GM18511 (cell line): ENCODE results near the gene MAFF.

Source experiments
- ATAC-seq: cut with Tn5 transposase; IDR thresholded peaks from one replicate; pipeline ENCODE4 v1.9.1; 2021; ENCODE audit warnings: mild to moderate bottlenecking, moderate library complexity; ENCODE audit not compliant: unreplicated experiment

Gene MAFF

DNA sequence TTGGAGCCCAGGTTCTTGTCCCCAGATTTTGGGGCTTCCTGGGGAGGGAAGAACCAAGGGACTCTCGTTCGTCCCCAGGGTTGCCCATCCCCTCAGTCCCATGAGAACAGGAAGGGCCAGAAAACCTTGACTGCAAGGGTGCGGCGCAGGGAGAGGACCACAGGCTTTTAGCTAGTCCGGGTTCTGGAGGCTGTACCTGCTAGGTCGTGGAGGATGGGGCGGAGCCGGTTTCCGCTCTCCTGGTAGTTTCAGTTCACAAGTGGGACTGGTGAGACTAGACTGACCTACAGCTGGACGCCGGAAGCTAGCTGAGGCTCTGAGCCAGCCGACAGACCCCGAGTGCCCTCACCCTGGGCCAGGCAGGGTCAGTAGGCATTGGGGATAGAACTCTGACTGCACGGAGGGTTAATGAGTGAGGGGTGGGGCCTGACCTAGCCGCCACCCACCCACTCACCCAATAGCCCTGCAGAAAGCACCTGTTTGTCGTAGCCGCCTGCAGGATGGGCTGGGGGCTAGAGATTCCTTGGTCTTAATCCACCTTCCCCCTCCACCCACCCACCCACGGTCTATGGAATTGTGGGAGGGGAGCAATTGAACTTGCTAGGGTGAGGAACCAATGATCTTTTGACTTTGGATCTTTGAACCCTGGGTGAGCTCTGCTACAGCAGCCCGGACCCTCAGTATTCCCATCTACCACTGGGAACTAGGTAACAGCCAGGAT lies 1.5 kb downstream of the MAFF start:
- ATAC-seq, result no peak

GRCh38 chr22:38203855-38204514 lies 2.2 kb downstream of the MAFF start:
- no peak for ATAC-seq

DNA sequence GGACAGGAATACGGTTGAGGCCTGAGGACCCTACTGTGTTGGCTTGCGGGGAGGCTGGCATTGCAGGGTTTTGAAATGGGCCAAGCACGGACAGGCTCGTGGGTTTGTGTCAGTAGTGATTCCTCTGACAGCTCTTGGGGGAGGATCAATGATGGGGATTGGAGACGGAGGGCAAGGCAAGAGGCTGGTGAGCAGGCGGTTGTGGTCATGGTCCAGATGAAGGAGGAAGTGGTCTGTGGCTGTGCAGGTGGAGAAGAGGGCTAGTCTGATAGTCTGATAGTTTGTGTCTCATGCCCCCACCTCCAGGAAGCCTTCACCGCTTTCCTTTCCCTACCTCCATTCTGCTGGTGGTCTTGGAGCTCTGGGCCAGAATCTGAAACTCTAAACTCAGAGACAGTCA lies 3.0 kb downstream of the MAFF start:
- no peak for ATAC-seq

GRCh38 chr22:38205261-38206128 lies 3.7 kb downstream of the MAFF start:
- no peak for ATAC-seq

GRCh38 chr22:38207898-38208432 lies 6.2 kb downstream of the MAFF start:
- ATAC-seq, result no peak

GRCh38 chr22:38208551-38208968 lies 6.8 kb downstream of the MAFF start:
- ATAC-seq, result no peak

DNA sequence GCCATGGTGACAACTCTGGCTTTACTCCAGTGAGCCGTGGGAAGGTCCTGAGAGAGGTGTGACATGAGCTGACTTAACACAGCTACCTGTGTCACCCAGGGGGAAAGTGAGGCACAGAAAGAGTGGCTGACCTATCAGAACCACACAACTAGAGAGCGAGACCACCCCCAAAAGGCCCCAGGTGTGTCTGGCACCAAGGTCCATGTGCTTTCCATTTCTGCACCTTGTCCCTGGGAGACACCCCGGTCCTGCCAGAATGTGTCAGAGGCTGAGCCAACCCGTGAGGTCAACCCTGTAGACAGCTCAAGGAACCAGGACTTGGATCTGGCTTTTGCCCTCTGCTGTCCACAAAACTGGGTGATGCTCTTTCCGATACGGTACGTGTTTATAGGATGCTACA lies 9.8 kb downstream of the MAFF start:
- ATAC-seq, result no peak

DNA sequence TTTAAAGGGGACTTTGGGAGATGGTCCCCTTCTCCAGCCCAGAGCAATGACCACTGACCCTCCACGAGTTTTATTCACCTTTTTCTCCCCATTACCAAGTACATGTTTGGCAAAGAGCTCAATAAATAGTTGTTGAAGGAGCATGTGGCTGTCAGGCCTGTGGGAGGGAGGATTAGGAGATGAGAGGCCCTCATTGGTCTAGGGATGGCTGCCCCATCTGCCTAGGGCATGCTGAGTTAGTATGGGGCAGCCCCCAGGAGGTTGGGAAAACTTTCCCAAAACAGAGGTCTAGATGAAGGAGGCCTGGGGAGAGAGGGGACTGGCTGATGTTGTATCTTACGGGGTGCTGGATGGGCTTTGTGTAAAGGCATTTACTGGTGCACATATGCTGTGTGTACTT lies 10.6 kb downstream of the MAFF start:
- ATAC-seq, result no peak

DNA sequence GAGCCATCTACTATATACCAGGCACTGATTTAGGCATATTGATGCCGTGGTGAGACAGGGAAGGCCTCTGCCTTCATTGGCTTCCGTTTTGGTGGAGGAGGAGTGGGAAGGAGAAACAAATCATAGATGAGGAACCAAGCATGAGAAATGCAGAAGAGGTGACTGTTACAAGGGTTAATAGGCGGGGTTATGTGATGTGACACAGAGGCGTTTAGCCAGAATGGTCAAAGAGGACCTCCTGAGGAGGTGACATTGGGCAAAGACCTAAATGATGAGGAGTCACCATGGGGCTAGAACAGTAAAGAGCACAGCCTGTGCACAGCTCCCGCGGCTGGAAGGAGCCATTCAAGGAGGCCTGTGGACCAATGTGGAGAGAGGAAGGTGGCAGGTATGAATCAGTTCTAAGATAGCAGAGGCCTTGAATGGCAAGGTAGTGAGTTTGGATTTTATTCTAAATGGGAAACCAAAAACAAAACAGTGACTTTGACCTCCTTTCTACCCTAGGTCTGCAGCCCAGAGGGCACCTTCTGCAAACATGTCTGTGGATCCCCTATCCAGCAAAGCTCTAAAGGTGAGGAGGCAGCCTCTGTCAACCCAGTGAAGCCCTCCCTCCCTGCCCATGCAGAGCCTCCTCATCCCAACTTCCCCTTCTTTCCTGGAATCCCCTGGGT lies 11.7 kb downstream of the MAFF start:
- ATAC-seq, result no peak

- no peak for ATAC-seq
Observed at GRCh38 chr22:38213990-38214301, 12.2 kb downstream of the MAFF start.

DNA sequence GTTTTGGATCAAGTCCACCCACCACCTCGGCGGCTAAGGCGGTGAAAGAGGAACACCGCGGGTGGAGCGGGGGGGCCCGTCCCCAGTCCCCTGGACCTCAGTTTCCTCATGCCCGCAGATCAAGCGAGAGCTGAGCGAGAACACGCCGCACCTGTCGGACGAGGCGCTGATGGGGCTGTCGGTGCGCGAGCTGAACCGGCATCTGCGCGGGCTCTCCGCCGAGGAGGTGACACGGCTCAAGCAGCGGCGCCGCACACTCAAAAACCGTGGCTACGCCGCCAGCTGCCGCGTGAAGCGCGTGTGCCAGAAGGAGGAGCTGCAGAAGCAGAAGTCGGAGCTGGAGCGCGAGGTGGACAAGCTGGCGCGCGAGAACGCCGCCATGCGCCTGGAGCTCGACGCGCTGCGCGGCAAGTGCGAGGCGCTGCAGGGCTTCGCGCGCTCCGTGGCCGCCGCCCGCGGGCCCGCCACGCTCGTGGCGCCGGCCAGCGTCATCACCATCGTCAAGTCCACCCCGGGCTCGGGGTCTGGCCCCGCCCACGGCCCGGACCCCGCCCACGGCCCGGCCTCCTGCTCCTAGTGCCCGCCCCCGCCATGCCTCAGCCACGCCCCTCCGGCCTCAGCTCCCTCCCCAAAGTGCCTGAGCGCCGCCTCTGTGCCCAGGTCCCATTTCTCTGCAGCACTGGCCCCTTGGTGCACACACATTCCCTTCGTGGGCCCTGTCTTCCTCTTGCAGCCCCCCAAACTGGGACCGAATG lies 12.7 kb downstream of the MAFF start:
- no peak for ATAC-seq

- no peak for ATAC-seq
Observed at GRCh38 chr22:38215156-38216038, 13.6 kb downstream of the MAFF start.

DNA sequence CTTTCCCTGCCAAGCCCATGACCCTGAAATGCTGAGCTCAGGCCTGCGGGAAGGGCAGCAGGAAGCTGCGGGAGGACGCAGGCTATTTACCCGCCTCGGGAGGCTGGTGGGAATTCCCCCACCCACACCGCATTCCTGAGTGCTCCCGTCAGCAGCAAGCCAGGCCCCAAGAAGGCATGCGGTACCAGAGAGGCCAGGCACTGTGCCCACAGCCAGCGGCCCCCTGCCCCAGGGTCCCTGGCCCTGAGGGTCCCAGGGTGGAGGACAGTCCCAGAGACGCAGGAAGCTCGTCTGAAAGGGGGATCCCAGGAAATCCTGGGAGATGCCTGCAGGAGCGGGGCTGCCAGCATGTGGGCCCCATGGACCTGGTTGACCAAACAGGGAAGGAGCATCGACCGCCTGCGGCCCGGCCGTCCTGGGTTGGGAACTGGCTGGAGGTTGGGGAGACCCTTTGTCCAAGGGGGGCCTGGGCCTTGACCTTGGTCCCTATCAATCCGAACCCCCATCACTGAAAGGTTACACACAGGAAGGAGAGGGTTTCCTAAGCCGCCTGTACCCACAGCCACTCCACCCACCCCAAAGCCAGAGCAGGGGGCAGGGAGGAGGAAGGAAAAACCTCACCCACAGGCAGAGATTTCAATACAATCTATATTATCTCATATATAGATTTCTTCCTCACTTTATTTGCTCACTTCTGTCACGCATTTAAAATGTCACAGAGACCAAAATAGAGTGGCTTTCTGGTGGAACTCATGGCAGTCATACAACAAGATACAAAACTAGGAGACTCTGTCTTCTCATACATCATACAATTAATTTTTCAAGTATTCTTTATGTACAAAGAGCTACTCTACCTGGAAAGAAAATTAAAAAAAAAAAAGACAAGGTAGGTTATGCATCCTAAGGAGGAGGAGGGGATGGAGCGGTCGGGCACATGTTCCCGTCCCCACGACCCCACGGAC lies 17.1 kb downstream of the MAFF start:
- ATAC-seq, result no peak

GRCh38 chr22:38219632-38220031 lies 17.8 kb downstream of the MAFF start:
- ATAC-seq, result no peak

GRCh38 chr22:38220163-38220562 lies 18.4 kb downstream of the MAFF start:
- ATAC-seq, result no peak

DNA sequence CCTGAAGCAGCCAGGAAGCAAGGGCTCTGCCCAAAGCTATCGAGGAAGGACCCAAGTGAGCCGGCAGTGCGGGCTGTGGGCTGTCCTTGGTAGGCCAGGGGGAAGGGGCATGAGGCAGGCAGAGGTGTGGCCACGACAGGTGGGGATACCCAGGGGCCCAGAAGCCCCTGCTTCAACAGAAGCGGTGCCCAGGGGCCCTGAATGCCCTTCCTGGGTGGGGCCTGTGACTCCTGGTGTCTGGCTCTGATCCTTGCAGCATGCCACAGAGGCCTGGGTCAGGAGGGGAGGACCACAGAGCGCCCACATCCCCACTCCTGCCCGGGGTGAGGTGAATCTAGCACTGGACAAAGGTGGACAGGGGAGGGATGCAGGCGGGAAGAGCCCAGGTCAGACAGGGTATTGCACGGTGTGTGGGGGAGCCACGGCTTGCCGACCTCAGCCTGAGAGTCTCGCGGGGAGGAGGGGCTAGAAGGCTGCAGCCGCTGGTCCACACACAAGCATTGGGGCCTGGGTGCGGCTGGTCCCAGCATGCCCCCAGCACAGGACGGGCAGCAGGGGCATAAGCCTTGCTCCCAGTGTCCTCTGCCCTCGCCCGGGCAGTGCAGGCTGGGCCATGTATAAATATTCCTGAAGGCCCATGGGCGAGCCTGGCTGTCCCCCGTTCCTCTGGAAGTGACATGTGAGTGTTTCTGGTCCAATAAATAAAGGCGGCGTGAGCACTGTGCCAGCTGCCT lies 19.0 kb downstream of the MAFF start:
- no peak for ATAC-seq

- ATAC-seq, result no peak
Observed at GRCh38 chr22:38221407-38221806, 19.6 kb downstream of the MAFF start.
